ENCODE data around the gene SLC9A7. TPM values are rescaled to one million over a fixed set of nuclear protein-coding genes. Genes with fewer than 3 reads are reported as not detected.

SLC9A7 gene
- total and polyA plus RNA-seq, 7 experiments from 2014 or later, result 1.3 to 11.3 (median 3.2) TPM

- ATAC-seq, result no peak
- Mint-ChIP-seq H3K27me3 (no peaks in the 10 kb centered on the region), H3K27ac (no peak overlapping the region), H3K4me1 (peaks cover 0 to 15% (median 0%) of the 10 kb centered on the region in 7 donors), H3K36me3 (peaks cover 0 to 17% (median 4%) of the 10 kb centered on the region in 5 donors), H3K4me3 (no peak overlapping the region), H3K9me3 (peaks cover 0 to 1% (median 0%) of the 10 kb centered on the region in 11 donors)
- intact Hi-C loops (cut with micrococcal nuclease), result no loop called here
- Histone ChIP-seq H3K36me3 (ENCODE audit: control insufficient read depth in 2 of 3, insufficient read depth in 3 of 3, low read length in 3 of 3) (no peaks in the 10 kb centered on the region), H3K27me3 (ENCODE audit: control insufficient read depth in 2 of 2, insufficient read depth in 2 of 2, low read length in 2 of 2) (no peaks in the 10 kb centered on the region), H3K27ac (ENCODE audit: low read depth, low read length) (no peak overlapping the region), H3K9me3 (ENCODE audit: control insufficient read depth in 2 of 3, low read length in 3 of 3) (no peaks in the 10 kb centered on the region), H3K4me3 (ENCODE audit: low read length) (no peak overlapping the region), H3K4me1 (ENCODE audit: control insufficient read depth in 2 of 2, insufficient read depth in 2 of 2, low read length in 2 of 2) (no peaks in the 10 kb centered on the region)
- CTCF ChIA-PET, result no interaction called here
- no peak for DNase-seq
- POLR2A ChIA-PET, result no interaction called here
These were observed 92.1 kb downstream of the SLC9A7 start for GRCh38 chrX:46666831-46667230.

- no peaks in the 10 kb centered on the region for H3K4me1 ChIP-seq (ENCODE audit: control insufficient read depth in 2 of 2, insufficient read depth in 2 of 2, low read length in 2 of 2)
- intact Hi-C loops (cut with micrococcal nuclease), result no loop called here
- no peaks in the 10 kb centered on the region for H3K27me3 Mint-ChIP-seq
- DNase-seq (no peak), ATAC-seq (no peak)
- no peak overlapping the region for H3K4me3 Mint-ChIP-seq
- H3K9me3 ChIP-seq (ENCODE audit: control insufficient read depth in 2 of 3, low read length in 3 of 3), result no peaks in the 10 kb centered on the region
- H3K27ac ChIP-seq (ENCODE audit: low read depth, low read length), result no peak overlapping the region
- no peak overlapping the region for H3K27ac Mint-ChIP-seq
- no peaks in the 10 kb centered on the region for H3K27me3 ChIP-seq (ENCODE audit: control insufficient read depth in 2 of 2, insufficient read depth in 2 of 2, low read length in 2 of 2)
- peaks cover 0 to 15% (median 0%) of the 10 kb centered on the region in 7 donors for H3K4me1 Mint-ChIP-seq
- H3K36me3 Mint-ChIP-seq, result peaks cover 0 to 18% (median 4%) of the 10 kb centered on the region in 5 donors
- POLR2A ChIA-PET, result no interaction called here
- H3K4me3 ChIP-seq (ENCODE audit: low read length), result no peak overlapping the region
- H3K36me3 ChIP-seq (ENCODE audit: control insufficient read depth in 2 of 3, insufficient read depth in 3 of 3, low read length in 3 of 3), result no peaks in the 10 kb centered on the region
- H3K9me3 Mint-ChIP-seq, result peaks cover 0 to 1% (median 0%) of the 10 kb centered on the region in 11 donors
- CTCF ChIA-PET, result no interaction called here
These were observed 93.4 kb downstream of the SLC9A7 start for GRCh38 chrX:46665232-46666152.

- Mint-ChIP-seq H3K9me3 (peaks cover 0 to 1% (median 0%) of the 10 kb centered on the region in 11 donors), H3K4me3 (no peak overlapping the region), H3K27ac (no peak overlapping the region), H3K27me3 (no peaks in the 10 kb centered on the region), H3K36me3 (peaks cover 0 to 16% (median 3%) of the 10 kb centered on the region in 5 donors), H3K4me1 (peaks cover 0 to 15% (median 0%) of the 10 kb centered on the region in 7 donors)
- H3K36me3 ChIP-seq (ENCODE audit: control insufficient read depth in 2 of 3, insufficient read depth in 3 of 3, low read length in 3 of 3), result no peaks in the 10 kb centered on the region
- intact Hi-C loops (cut with micrococcal nuclease), result no loop called here
- H3K4me1 ChIP-seq (ENCODE audit: control insufficient read depth in 2 of 2, insufficient read depth in 2 of 2, low read length in 2 of 2), result no peaks in the 10 kb centered on the region
- no peaks in the 10 kb centered on the region for H3K9me3 ChIP-seq (ENCODE audit: control insufficient read depth in 2 of 3, low read length in 3 of 3)
- no peaks in the 10 kb centered on the region for H3K27me3 ChIP-seq (ENCODE audit: control insufficient read depth in 2 of 2, insufficient read depth in 2 of 2, low read length in 2 of 2)
- DNase-seq (no peak), ATAC-seq (no peak)
- CTCF ChIA-PET, result no interaction called here
- no peak overlapping the region for H3K4me3 ChIP-seq (ENCODE audit: low read length)
- POLR2A ChIA-PET, result no interaction called here
- H3K27ac ChIP-seq (ENCODE audit: low read depth, low read length), result no peak overlapping the region
These were observed 96.5 kb downstream of the SLC9A7 start for GRCh38 chrX:46662188-46662958.

DNA sequence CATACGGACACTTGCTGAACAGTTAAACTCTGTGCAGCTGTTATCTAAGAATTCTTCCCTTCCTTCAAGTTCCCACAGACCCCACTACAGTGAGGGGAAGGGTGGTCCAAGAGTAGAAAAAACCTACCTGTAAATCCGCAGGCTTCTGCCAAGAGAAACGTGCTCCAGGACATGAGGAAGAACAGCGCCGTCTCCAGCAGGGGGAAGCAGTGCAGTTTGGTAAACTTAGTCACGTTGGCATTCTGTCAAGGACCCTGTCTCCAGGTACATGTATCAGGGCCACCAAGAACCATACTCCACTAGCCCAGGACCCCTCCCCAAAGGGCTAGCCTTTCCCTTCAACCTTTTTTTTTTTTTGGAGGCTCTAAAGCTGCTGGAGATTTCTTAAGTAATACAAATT lies 105.4 kb downstream of the SLC9A7 start:
- POLR2A ChIA-PET, result no interaction called here
- no peaks in the 10 kb centered on the region for H3K9me3 Mint-ChIP-seq
- intact Hi-C loops (cut with micrococcal nuclease), result no loop called here

GRCh38 chrX:46649421-46650260 lies 109.3 kb downstream of the SLC9A7 start:
- Histone ChIP-seq H3K27ac (ENCODE audit: low read depth, low read length) (no peak overlapping the region), H3K9me3 (ENCODE audit: control insufficient read depth in 2 of 3, low read length in 3 of 3) (no peaks in the 10 kb centered on the region), H3K36me3 (ENCODE audit: control insufficient read depth in 2 of 3, insufficient read depth in 3 of 3, low read length in 3 of 3) (no peaks in the 10 kb centered on the region), H3K4me1 (ENCODE audit: control insufficient read depth in 2 of 2, insufficient read depth in 2 of 2, low read length in 2 of 2) (no peaks in the 10 kb centered on the region), H3K27me3 (ENCODE audit: control insufficient read depth in 2 of 2, insufficient read depth in 2 of 2, low read length in 2 of 2) (no peaks in the 10 kb centered on the region), H3K4me3 (ENCODE audit: low read length) (no peak overlapping the region)
- peaks cover 0 to 22% (median 5%) of the 10 kb centered on the region in 7 donors for H3K4me1 Mint-ChIP-seq
- no peak overlapping the region for H3K27ac Mint-ChIP-seq
- intact Hi-C loops (cut with micrococcal nuclease), result loop anchor here in 1 of 2 donors (10.0 kb wide), 1 partner anchor 145 kb away; no protein-coding TSS in a partner anchor
- DNase-seq (no peak), ATAC-seq (peak; percentile 37)
- H3K4me3 Mint-ChIP-seq, result no peak overlapping the region
- ChIA-PET CTCF (interaction anchor here (0.7 kb wide), 1 partner anchor 20 kb away, joined by 3 read pairs; no protein-coding TSS in a partner anchor), POLR2A (no interaction called here)
- H3K9me3 Mint-ChIP-seq, result no peaks in the 10 kb centered on the region
- H3K27me3 Mint-ChIP-seq, result no peaks in the 10 kb centered on the region
- H3K36me3 Mint-ChIP-seq, result no peaks in the 10 kb centered on the region

More for the DNA sequence above, 105.4 kb downstream of the SLC9A7 start:
- Mint-ChIP-seq H3K36me3 (no peaks in the 10 kb centered on the region), H3K27ac (peak overlapping the region in 1 of 9 donors; percentile 67), H3K4me1 (peaks cover 0 to 22% (median 4%) of the 10 kb centered on the region in 7 donors), H3K4me3 (no peak overlapping the region), H3K27me3 (no peaks in the 10 kb centered on the region)
- ATAC-seq, result no peak
- no peaks in the 10 kb centered on the region for H3K9me3 ChIP-seq (ENCODE audit: control insufficient read depth in 2 of 3, low read length in 3 of 3)
- H3K4me3 ChIP-seq (ENCODE audit: low read length), result no peak overlapping the region
- no peaks in the 10 kb centered on the region for H3K36me3 ChIP-seq (ENCODE audit: control insufficient read depth in 2 of 3, insufficient read depth in 3 of 3, low read length in 3 of 3)
- CTCF ChIA-PET, result no interaction called here
- no peaks in the 10 kb centered on the region for H3K27me3 ChIP-seq (ENCODE audit: control insufficient read depth in 2 of 2, insufficient read depth in 2 of 2, low read length in 2 of 2)
- no peaks in the 10 kb centered on the region for H3K4me1 ChIP-seq (ENCODE audit: control insufficient read depth in 2 of 2, insufficient read depth in 2 of 2, low read length in 2 of 2)
- no peak for DNase-seq
- H3K27ac ChIP-seq (ENCODE audit: low read depth, low read length), result no peak overlapping the region

DNA sequence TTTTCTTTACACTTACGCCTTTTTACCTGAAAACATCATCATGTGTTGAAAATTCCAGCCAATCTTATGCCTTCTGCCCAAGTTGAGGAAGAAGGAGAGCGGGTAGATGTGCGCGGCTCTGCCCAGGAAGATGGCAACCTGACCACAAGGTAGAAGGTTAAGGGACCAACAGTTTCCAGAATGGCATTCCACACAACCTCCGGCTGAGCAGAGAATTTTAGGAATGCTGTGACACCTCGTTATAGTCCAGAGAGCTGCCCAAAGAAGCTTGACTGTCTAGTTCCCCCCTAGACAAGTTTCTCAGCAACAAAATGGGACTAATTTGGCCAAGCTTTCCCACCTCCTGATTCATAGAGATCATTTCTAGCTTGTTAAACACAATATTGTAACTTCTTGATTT lies 110.3 kb downstream of the SLC9A7 start:
- H3K4me3 Mint-ChIP-seq, result no peak overlapping the region
- Histone ChIP-seq H3K27me3 (ENCODE audit: control insufficient read depth in 2 of 2, insufficient read depth in 2 of 2, low read length in 2 of 2) (no peaks in the 10 kb centered on the region), H3K27ac (ENCODE audit: low read depth, low read length) (no peak overlapping the region), H3K4me3 (ENCODE audit: low read length) (no peak overlapping the region), H3K4me1 (ENCODE audit: control insufficient read depth in 2 of 2, insufficient read depth in 2 of 2, low read length in 2 of 2) (no peaks in the 10 kb centered on the region), H3K9me3 (ENCODE audit: control insufficient read depth in 2 of 3, low read length in 3 of 3) (no peaks in the 10 kb centered on the region), H3K36me3 (ENCODE audit: control insufficient read depth in 2 of 3, insufficient read depth in 3 of 3, low read length in 3 of 3) (no peaks in the 10 kb centered on the region)
- H3K9me3 Mint-ChIP-seq, result no peaks in the 10 kb centered on the region
- no peaks in the 10 kb centered on the region for H3K27me3 Mint-ChIP-seq
- no peaks in the 10 kb centered on the region for H3K36me3 Mint-ChIP-seq
- ATAC-seq, result no peak
- no peak for DNase-seq
- ChIA-PET CTCF (no interaction called here), POLR2A (no interaction called here)
- peaks cover 0 to 22% (median 5%) of the 10 kb centered on the region in 7 donors for H3K4me1 Mint-ChIP-seq
- intact Hi-C loops (cut with micrococcal nuclease), result loop anchor here in 1 of 2 donors (10.0 kb wide), 1 partner anchor 146 kb away; no protein-coding TSS in a partner anchor
- H3K27ac Mint-ChIP-seq, result no peak overlapping the region
